Dermis microvascular lymphatic vessel endothelial cell (primary cell): Measurements from ENCODE around the gene POTEB. TPM values are rescaled to one million over a fixed set of nuclear protein-coding genes. Genes with fewer than 3 reads are reported as not detected.
"Not testable (repeated sequence)": the region's sequence is repeated elsewhere in the genome, so short reads cannot be mapped to it uniquely, and the experiment has no call there.

ENCODE experiments used
- DNase-seq, 2 donors: peaks; one replicate each; pipeline versions ENCODE4 v3.0.0 to v3.0.0-alpha.2; 2010; ENCODE audit warnings: low read depth in 2 of 2
- total RNA-seq: library from RNA; depleted of rRNA; stranded (reverse); fragments of >200 nt; gene quantifications from 2 replicates; pipeline ENCODE4 v1.2.1, GENCODE V29; 2014

The POTEB gene
- not detected in 2 replicates for total RNA-seq

- not testable (repeated sequence) for DNase-seq
These were observed at the start of gene POTEB for GRCh38 chr15:21877635-21878034. Gene POTEB, minus strand, starts transcription at chr15:21877735. Its CDS starts 489 bp downstream, at chr15:21877246.

GRCh38 chr15:21890955-21891354 lies 13.4 kb upstream of the POTEB start:
- DNase-seq, result not testable (repeated sequence)

GRCh38 chr15:21889542-21889941 lies 12.0 kb upstream of the POTEB start:
- not testable (repeated sequence) for DNase-seq

GRCh38 chr15:21838831-21839230 lies 38.7 kb downstream of the POTEB start:
- DNase-seq, result not testable (repeated sequence)

Other genes with a start within 250 kb of the POTEB start
- not detected in 2 replicates for gene OR4M2, start 202.8 kb upstream of the POTEB start, total RNA-seq